Measurements from ENCODE around the gene ADAM33.
A peak's percentile ranks its signal among the peaks of the same experiment; 100 is the strongest.

ADAM33 gene

DNA sequence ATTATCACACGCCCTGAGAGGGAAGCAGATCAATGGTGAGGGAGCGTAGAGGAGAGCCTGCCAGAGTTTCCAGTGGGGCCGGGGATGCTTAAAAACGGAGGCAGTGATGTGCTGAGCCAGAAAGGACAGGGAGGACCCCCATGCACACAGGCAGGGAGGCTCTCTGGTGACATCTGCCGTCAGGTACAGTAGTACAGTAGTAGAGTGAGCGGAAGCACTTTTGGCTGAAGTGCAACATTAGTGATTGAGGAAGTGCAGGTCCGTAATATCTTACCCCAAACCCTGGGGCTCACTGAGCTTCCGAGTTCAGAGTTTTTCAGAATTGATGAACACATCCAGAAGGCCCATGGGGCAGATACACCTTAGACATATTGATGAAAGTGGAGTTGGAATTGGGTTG, 60.7 kb downstream of the ADAM33 start:
- ChIA-PET POLR2A (no interaction called here), CTCF (interaction anchor here (0.8 kb wide), 1 partner anchor 9 kb away, joined by 3 read pairs; no protein-coding TSS in a partner anchor)
- peak in 1 of 3 donors; percentile 16 for DNase-seq
- H3K9me3 ChIP-seq (ENCODE audit: control extremely low read depth in 1 of 5, control insufficient read depth in 4 of 5, insufficient read depth in 2 of 5, low read depth in 1 of 5, low read length in 4 of 5) = no peaks in the 10 kb centered on the region
- no peak overlapping the region for H3K4me3 ChIP-seq (ENCODE audit: control insufficient read depth in 1 of 7, extremely low read depth in 1 of 7, insufficient read depth in 4 of 7, low read depth in 2 of 7, low read length in 6 of 7)
- 85% methylated on average over 6 of the region's 8 CpGs for WGBS (ENCODE audit: insufficient coverage)
- no peak overlapping the region for H3K27ac ChIP-seq (ENCODE audit: insufficient read depth in 1 of 2, low read depth in 1 of 2, low read length in 2 of 2, poor library complexity in 1 of 2, severe bottlenecking in 2 of 2)
- H3K27me3 ChIP-seq (replicated peaks in 2 of 5; ENCODE audit: control insufficient read depth in 4 of 5, insufficient read depth in 5 of 5, low read length in 4 of 5) = no peaks in the 10 kb centered on the region
- H3K36me3 ChIP-seq (ENCODE audit: control insufficient read depth in 4 of 4, insufficient read depth in 4 of 4, low read length in 3 of 4) = peaks cover 0 to 11% (median 6%) of the 10 kb centered on the region in 4 experiments
- no peaks in the 10 kb centered on the region for H3K4me1 ChIP-seq (ENCODE audit: control extremely low read depth in 1 of 4, control insufficient read depth in 4 of 4, insufficient read depth in 4 of 4, low read length in 3 of 4)
